Caco-2 (cell line): ENCODE data around the gene PLCB1. TPM values are rescaled to one million over a fixed set of nuclear protein-coding genes. Genes with fewer than 3 reads are reported as not detected.

ENCODE experiments used
- BruUV-seq: library from RNA; stranded (reverse); fragments of 400-500 nt; replicated peaks from 2 replicates; lab custom pipeline; 2021; lab: Mats Ljungman, UMichigan
- CTCF ChIA-PET: fragments of 300-600 bp; sonication (Branson Sonifier 250); formaldehyde crosslinking; loops from one replicate; lab custom pipeline; 2022; ENCODE audit warnings: antibody characterized with exemption; lab: Charles Lee
- POLR2A ChIA-PET: fragments of 300-600 bp; sonication (Branson Sonifier 250); formaldehyde crosslinking; loops from one replicate; lab custom pipeline; 2022; ENCODE audit warnings: antibody characterized with exemption; lab: Charles Lee
- DNase-seq, 2 experiments: peaks; one replicate each; pipeline versions ENCODE4 v3.0.0 to v3.0.0-alpha.2; 2020 to 2022
- H3K27me3 ChIP-seq: replicated peaks from 2 replicates; pipeline ENCODE4 v1.6.0; 2011; ENCODE audit warnings: low read length; ENCODE audit not compliant: control insufficient read depth, insufficient read depth
- H3K36me3 ChIP-seq: 2 replicates; pipeline ENCODE4 v1.5.1; 2011; ENCODE audit warnings: low read length; ENCODE audit not compliant: control insufficient read depth, insufficient read depth
- H3K4me1 ChIP-seq: fragments of 250-450 bp; sonication (Bioruptor Pico); 2 replicates; pipeline ENCODE4 v1.5.1; 2020; ENCODE audit warnings: mild to moderate bottlenecking
- H3K4me3 ChIP-seq: 2 replicates; pipeline ENCODE4 v1.5.1; 2011; ENCODE audit warnings: low read depth, mild to moderate bottlenecking, control low read depth, low read length
- H3K9me3 ChIP-seq: fragments of 250-450 bp; sonication (Bioruptor Pico); 2 replicates; pipeline ENCODE4 v1.5.1; 2020; ENCODE audit warnings: mild to moderate bottlenecking, moderate library complexity
- H3K27ac Mint-ChIP-seq: one replicate; pipeline ENCODE4 v1.8.0; 2022; ENCODE audit warnings: mixed read lengths; ENCODE audit not compliant: unreplicated experiment
- H3K27me3 Mint-ChIP-seq: one replicate; pipeline ENCODE4 v1.8.0; 2022; ENCODE audit warnings: mixed read lengths; ENCODE audit not compliant: insufficient read depth, unreplicated experiment
- H3K36me3 Mint-ChIP-seq: one replicate; pipeline ENCODE4 v1.8.0; 2022; ENCODE audit warnings: mild to moderate bottlenecking, mixed read lengths; ENCODE audit not compliant: insufficient read depth, unreplicated experiment
- H3K4me1 Mint-ChIP-seq: one replicate; pipeline ENCODE4 v1.8.0; 2022; ENCODE audit warnings: low read depth, mixed read lengths; ENCODE audit not compliant: unreplicated experiment
- H3K4me3 Mint-ChIP-seq: one replicate; pipeline ENCODE4 v1.8.0; 2022; ENCODE audit warnings: mild to moderate bottlenecking, moderate library complexity, mixed read lengths; ENCODE audit not compliant: unreplicated experiment
- H3K9me3 Mint-ChIP-seq: one replicate; pipeline ENCODE4 v1.8.0; 2022; ENCODE audit warnings: mixed read lengths; ENCODE audit not compliant: unreplicated experiment
- intact Hi-C: fragments of 100-400 bp; cut with micrococcal nuclease; formaldehyde crosslinking; loops from one replicate; pipeline ENCODE4 v1.10.0; 2022; ENCODE audit not compliant: unreplicated experiment
- total RNA-seq: library from RNA; stranded (reverse); gene quantifications from 2 replicates; pipeline ENCODE4 v1.2.3, GENCODE V29; 2022
- TF ChIP-seq, protein P1 (sequence below), 2 experiments: fragments of 200-600 bp in 1 of 2; IDR thresholded peaks; 1 replicate in 1 of 2; 2 replicates in 1 of 2; pipeline versions ENCODE4 v1.5.1 to v1.8.0; 2011 to 2022; ENCODE audit warnings: antibody characterized with exemption in 1 of 2, control low read depth in 1 of 2, inconsistent platforms in 1 of 2, low read depth in 1 of 2, low read length in 1 of 2, mild to moderate bottlenecking in 1 of 2, moderate library complexity in 1 of 2; ENCODE audit not compliant: insufficient read depth in 1 of 2, severe bottlenecking in 1 of 2, unreplicated experiment in 1 of 2

Gene PLCB1
- total RNA-seq, 1 experiment from 2014 or later, result 105 TPM

DNA sequence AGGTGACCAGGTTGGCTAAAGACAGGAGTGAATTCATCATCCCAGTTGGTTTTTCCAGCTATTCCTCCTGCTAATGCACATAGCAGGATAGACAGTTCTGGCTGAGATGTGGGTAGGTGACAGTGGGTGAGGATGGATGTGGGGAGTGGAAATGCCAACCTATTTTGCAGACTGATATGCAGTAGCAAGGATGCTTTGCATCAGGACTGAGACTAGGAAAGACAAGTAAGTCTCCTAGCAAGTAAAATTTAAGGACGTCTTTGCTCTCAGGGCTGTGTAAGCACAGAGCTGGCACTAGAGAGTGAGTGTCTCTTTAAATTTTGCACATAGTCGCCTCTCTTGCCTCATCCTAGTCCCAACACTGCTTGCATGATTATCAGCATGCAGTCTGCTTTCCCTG is 568.7 kb downstream of the PLCB1 start:
- H3K9me3 Mint-ChIP-seq, result no peaks in the 10 kb centered on the region
- Histone ChIP-seq H3K9me3 (no peaks in the 10 kb centered on the region), H3K36me3 (no peaks in the 10 kb centered on the region), H3K4me3 (no peak overlapping the region), H3K4me1 (no peaks in the 10 kb centered on the region), H3K27me3 (no peaks in the 10 kb centered on the region)
- DNase-seq, result no peak
- POLR2A ChIA-PET, result no interaction called here
- no peak overlapping the region for H3K27ac Mint-ChIP-seq
- intact Hi-C loops, result no loop called here
- CTCF ChIA-PET, result no interaction called here
- H3K27me3 Mint-ChIP-seq, result no peaks in the 10 kb centered on the region
- no TSS peak for BruUV-seq
- H3K4me1 Mint-ChIP-seq, result no peaks in the 10 kb centered on the region
- peaks cover 25% of the 10 kb centered on the region for H3K36me3 Mint-ChIP-seq
- TF ChIP-seq, protein P1, sequence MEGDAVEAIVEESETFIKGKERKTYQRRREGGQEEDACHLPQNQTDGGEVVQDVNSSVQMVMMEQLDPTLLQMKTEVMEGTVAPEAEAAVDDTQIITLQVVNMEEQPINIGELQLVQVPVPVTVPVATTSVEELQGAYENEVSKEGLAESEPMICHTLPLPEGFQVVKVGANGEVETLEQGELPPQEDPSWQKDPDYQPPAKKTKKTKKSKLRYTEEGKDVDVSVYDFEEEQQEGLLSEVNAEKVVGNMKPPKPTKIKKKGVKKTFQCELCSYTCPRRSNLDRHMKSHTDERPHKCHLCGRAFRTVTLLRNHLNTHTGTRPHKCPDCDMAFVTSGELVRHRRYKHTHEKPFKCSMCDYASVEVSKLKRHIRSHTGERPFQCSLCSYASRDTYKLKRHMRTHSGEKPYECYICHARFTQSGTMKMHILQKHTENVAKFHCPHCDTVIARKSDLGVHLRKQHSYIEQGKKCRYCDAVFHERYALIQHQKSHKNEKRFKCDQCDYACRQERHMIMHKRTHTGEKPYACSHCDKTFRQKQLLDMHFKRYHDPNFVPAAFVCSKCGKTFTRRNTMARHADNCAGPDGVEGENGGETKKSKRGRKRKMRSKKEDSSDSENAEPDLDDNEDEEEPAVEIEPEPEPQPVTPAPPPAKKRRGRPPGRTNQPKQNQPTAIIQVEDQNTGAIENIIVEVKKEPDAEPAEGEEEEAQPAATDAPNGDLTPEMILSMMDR (IDR thresholded peaks at IDR 0.05; ENCODE audit: insufficient read depth in 1 of 2, low read depth in 1 of 2, low read length in 1 of 2, severe bottlenecking in 1 of 2, unreplicated experiment in 1 of 2), result no peak
- H3K4me3 Mint-ChIP-seq, result no peak overlapping the region

- intact Hi-C loops, result no loop called here
- TF ChIP-seq, protein P1 (IDR thresholded peaks at IDR 0.05; ENCODE audit: insufficient read depth in 1 of 2, low read depth in 1 of 2, low read length in 1 of 2, severe bottlenecking in 1 of 2, unreplicated experiment in 1 of 2), result no peak
- no peaks in the 10 kb centered on the region for H3K27me3 ChIP-seq
- Mint-ChIP-seq H3K27me3 (no peaks in the 10 kb centered on the region), H3K9me3 (no peaks in the 10 kb centered on the region), H3K27ac (no peak overlapping the region), H3K4me3 (no peak overlapping the region), H3K4me1 (no peaks in the 10 kb centered on the region), H3K36me3 (peaks cover 42% of the 10 kb centered on the region)
- H3K4me1 ChIP-seq, result no peaks in the 10 kb centered on the region
- no TSS peak for BruUV-seq
- H3K9me3 ChIP-seq, result no peaks in the 10 kb centered on the region
- POLR2A ChIA-PET, result no interaction called here
- no peak overlapping the region for H3K4me3 ChIP-seq
- DNase-seq, result no peak
- H3K36me3 ChIP-seq, result no peaks in the 10 kb centered on the region
- CTCF ChIA-PET, result no interaction called here
Measured at GRCh38 chr20:8706961-8707700, 575.1 kb downstream of the PLCB1 start.

- Mint-ChIP-seq H3K4me3 (no peak overlapping the region), H3K4me1 (no peaks in the 10 kb centered on the region), H3K27me3 (no peaks in the 10 kb centered on the region), H3K9me3 (no peaks in the 10 kb centered on the region), H3K27ac (no peak overlapping the region), H3K36me3 (peaks cover 42% of the 10 kb centered on the region)
- H3K36me3 ChIP-seq, result no peaks in the 10 kb centered on the region
- ChIA-PET CTCF (no interaction called here), POLR2A (no interaction called here)
- H3K9me3 ChIP-seq, result no peaks in the 10 kb centered on the region
- H3K27me3 ChIP-seq, result no peaks in the 10 kb centered on the region
- intact Hi-C loops, result no loop called here
- no peak for DNase-seq
- no peaks in the 10 kb centered on the region for H3K4me1 ChIP-seq
- TF ChIP-seq, protein P1 (IDR thresholded peaks at IDR 0.05; ENCODE audit: insufficient read depth in 1 of 2, low read depth in 1 of 2, low read length in 1 of 2, severe bottlenecking in 1 of 2, unreplicated experiment in 1 of 2), result no peak
- no peak overlapping the region for H3K4me3 ChIP-seq
- BruUV-seq, result no TSS peak
Measured at GRCh38 chr20:8709627-8710026, 577.6 kb downstream of the PLCB1 start.
